Psoas muscle (tissue), 8 donors: Measurements from ENCODE around the gene TCP1. TPM values are rescaled to one million over a fixed set of nuclear protein-coding genes. Genes with fewer than 3 reads are reported as not detected.

Experiments
- ATAC-seq, 4 donors: fragments of 200-7000 bp; cut with Tn5 transposase; one replicate each; pipeline ENCODE4 v1.9.1; 2020; ENCODE audit warnings: moderate library complexity in 3 of 4, mild to moderate bottlenecking in 2 of 4
- DNase-seq, 2 donors: peaks; one replicate each; pipeline ENCODE4 v3.0.0-alpha.2; 2020
- H3K27ac ChIP-seq: fragments of 200-600 bp; one replicate; pipeline ENCODE4 v1.8.0; 2022
- H3K27me3 ChIP-seq, 3 donors: fragments of 200-600 bp in 1 of 3; one replicate each; pipeline versions ENCODE4 v1.6.1 to v1.8.0; 2013 to 2022; ENCODE audit warnings: low read length in 2 of 3, mild to moderate bottlenecking in 2 of 3, moderate library complexity in 1 of 3; ENCODE audit not compliant: insufficient read depth in 3 of 3
- H3K36me3 ChIP-seq, 2 donors: fragments of 200-600 bp in 1 of 2; one replicate each; pipeline versions ENCODE4 v1.6.1 to v1.8.0; 2013 to 2022; ENCODE audit warnings: low read depth in 1 of 2, mild to moderate bottlenecking in 1 of 2, moderate library complexity in 1 of 2; ENCODE audit not compliant: insufficient read depth in 1 of 2
- H3K4me1 ChIP-seq: fragments of 200-600 bp; one replicate; pipeline ENCODE4 v1.8.0; 2022
- H3K4me3 ChIP-seq: fragments of 200-600 bp; one replicate; pipeline ENCODE4 v1.8.0; 2022; ENCODE audit warnings: mild to moderate bottlenecking
- H3K9me3 ChIP-seq: fragments of 200-600 bp; one replicate; pipeline ENCODE4 v1.8.0; 2022
- WGBS, 3 donors: extraction: QIAGEN DNeasy Blood & Tissue Kit; methylation state at CpG; one replicate each; pipeline versions ENCODE4 v1.1.6 to v1.1.7; 2013; 5-methylcytosine and 5-hydroxymethylcytosine counted together
- intact Hi-C, 2 donors: fragments of 100-400 bp; cut with DNase I; formaldehyde crosslinking; loops; one replicate each; pipeline versions ENCODE4 v1.11.0 to v1.14.2; 2022
- polyA plus RNA-seq, 3 donors: library from polyadenylated mRNA; stranded (reverse); fragments of 200-250 nt; gene quantifications; one replicate each; pipeline ENCODE4 v1.2.3, GENCODE V29; 2013
- total RNA-seq, 4 donors: library from RNA; stranded (reverse); fragmentation: NEBNext Ultra II Directional in 2 of 4; extraction: Animal tissue kit (Norgen Biotek cat#: 25700) in 2 of 4; gene quantifications; one replicate each; pipeline versions ENCODE4 v1.2.1 to v1.2.4, GENCODE V29; 2021 to 2023
- TF ChIP-seq, protein P1 (sequence below): fragments of 200-600 bp; IDR thresholded peaks from one replicate; pipeline ENCODE4 v1.8.0; 2022; ENCODE audit warnings: antibody characterized with exemption
- donor health status: healthy with polysubstance abuse.
- donor health status: DM: no; HTN: no; CAD: no; lungs with moderate emphysema.
- donor health status: Bipolar disorder and iron deficiency.
- donor health status: healthy.
- donor health status: DM: yes; HTN: yes; CAD: no.
- donor health status: DM: no; HTN: no; CAD: no.
- donor health status: DM: no; HTN: no; CAD: no.
- donor health status: DM: yes; HTN: yes; CAD: no.

The TCP1 gene
- total and polyA plus RNA-seq, 7 donors, result 153 to 307 (median 215) TPM

DNA sequence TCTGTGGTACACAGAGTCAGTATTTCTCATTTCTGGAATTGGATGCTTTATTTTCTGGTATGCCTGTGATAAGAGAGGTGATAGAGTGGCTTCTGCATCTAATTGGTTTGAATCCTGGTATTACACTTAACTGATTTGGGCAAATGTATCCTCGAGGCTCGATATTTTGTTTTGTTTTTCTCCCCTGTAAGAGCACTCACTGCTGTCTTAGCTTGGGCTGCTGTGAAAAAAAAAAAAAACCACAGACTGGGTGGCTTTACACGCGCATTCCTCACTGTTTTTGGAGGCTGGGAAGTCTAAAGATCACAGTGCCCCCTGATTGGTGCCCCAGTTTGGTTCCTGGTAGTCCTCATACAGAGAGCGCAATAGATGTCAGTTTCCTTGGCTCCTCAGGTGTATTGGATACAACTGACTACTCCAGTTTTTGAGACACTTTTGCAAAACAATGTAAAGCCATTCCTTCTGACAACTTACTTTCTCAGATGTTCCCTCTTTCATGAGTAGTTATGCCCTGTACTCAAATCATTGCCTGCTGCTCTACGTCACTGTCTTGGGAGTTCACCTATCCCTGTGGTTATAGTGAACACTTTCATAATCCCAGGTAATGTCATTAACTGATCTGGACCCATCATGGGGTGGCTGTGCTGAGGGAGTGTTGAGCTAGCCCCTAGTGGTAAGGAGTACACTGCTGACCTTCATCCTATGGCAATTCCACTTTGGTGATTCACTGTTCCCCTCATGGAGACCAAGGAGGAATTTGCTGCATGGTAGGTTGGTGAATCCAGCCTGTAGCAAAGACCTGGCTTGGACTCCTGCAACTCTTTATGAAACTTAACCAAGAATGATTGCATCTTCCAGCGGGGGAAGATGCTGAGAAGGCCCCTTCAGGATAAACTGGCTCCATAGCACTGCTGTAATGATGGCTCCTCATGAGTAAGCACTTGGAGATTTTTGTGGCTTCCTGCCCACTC, 31.1 kb downstream of the TCP1 start:
- Histone ChIP-seq H3K4me3 (no peak overlapping the region), H3K9me3 (no peaks in the 10 kb centered on the region), H3K36me3 (peaks cover 9 to 63% of the 10 kb centered on the region in 2 donors), H3K4me1 (peaks cover 16% of the 10 kb centered on the region), H3K27ac (no peak overlapping the region), H3K27me3 (no peaks in the 10 kb centered on the region)
- TF ChIP-seq, protein P1, sequence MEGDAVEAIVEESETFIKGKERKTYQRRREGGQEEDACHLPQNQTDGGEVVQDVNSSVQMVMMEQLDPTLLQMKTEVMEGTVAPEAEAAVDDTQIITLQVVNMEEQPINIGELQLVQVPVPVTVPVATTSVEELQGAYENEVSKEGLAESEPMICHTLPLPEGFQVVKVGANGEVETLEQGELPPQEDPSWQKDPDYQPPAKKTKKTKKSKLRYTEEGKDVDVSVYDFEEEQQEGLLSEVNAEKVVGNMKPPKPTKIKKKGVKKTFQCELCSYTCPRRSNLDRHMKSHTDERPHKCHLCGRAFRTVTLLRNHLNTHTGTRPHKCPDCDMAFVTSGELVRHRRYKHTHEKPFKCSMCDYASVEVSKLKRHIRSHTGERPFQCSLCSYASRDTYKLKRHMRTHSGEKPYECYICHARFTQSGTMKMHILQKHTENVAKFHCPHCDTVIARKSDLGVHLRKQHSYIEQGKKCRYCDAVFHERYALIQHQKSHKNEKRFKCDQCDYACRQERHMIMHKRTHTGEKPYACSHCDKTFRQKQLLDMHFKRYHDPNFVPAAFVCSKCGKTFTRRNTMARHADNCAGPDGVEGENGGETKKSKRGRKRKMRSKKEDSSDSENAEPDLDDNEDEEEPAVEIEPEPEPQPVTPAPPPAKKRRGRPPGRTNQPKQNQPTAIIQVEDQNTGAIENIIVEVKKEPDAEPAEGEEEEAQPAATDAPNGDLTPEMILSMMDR, result no peak
- WGBS, 3 donors, result 88 to 96% (median 91%) methylated on average over 7 of the region's 7 CpGs
- ATAC-seq (no peak), DNase-seq (no peak)
- intact Hi-C loops, result no loop called here

GRCh38 chr6:159756508-159756907, 32.9 kb downstream of the TCP1 start:
- no peak for DNase-seq
- 83 to 89% (median 85%) methylated on average over 4 of the region's 4 CpGs for WGBS, 3 donors
- H3K36me3 ChIP-seq, result peaks cover 12 to 80% of the 10 kb centered on the region in 2 donors

DNA sequence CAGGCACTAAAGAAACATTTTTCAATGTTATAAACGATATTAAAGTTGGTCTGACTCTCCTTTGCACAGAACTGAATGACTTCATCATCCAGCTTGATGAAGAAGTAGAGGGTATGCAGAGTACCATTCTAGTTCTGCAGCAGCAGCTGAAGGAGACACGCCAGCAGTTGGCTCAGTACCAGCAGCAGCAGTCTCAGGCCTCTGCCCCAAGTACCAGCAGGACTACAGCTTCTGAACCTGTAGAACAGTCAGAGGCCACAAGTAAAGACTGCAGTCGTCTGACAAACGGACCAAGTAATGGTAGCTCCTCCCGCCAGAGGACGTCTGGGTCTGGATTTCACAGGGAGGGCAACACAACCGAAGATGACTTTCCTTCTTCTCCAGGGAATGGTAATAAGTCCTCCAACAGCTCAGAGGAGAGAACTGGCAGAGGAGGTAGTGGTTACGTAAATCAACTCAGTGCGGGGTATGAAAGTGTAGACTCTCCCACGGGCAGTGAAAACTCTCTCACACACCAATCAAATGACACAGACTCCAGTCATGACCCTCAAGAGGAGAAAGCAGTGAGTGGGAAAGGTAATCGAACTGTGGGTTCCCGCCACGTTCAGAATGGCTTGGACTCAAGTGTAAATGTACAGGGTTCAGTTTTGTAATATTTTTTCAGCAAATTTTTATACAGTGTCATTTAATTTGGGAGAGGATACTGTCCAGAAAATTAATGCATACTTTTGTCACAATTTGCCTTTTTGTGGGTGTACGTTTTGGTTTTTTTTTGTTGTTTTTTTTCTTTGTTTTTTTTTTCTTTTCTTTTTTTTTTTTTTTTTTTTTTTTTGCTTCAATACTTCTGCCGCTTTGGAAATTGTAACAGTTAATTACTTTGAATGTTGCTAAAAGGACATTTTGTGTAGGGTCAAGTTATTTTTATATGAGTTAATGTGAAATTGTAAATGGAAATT, 34.2 kb downstream of the TCP1 start:
- TF ChIP-seq, protein P1, result no peak
- ATAC-seq, result peak; percentile 23 to 42 (median 35)
- WGBS, 3 donors, result 54 to 69% (median 55%) methylated on average over 15 of the region's 15 CpGs
- Histone ChIP-seq H3K36me3 (peaks cover 14 to 92% of the 10 kb centered on the region in 2 donors), H3K4me1 (peaks cover 3% of the 10 kb centered on the region), H3K4me3 (no peak overlapping the region), H3K9me3 (no peaks in the 10 kb centered on the region), H3K27ac (no peak overlapping the region), H3K27me3 (no peaks in the 10 kb centered on the region)
- intact Hi-C loops, result loop anchor here in 1 of 2 donors (5.0 kb wide), 1 partner anchor 68 kb away; no protein-coding TSS in a partner anchor
- DNase-seq, result no peak

More at GRCh38 chr6:159756508-159756907, 32.9 kb downstream of the TCP1 start:
- Histone ChIP-seq H3K9me3 (no peaks in the 10 kb centered on the region), H3K4me3 (no peak overlapping the region), H3K4me1 (peaks cover 13% of the 10 kb centered on the region), H3K27ac (no peak overlapping the region), H3K27me3 (no peaks in the 10 kb centered on the region)
- intact Hi-C loops, result no loop called here
- TF ChIP-seq, protein P1, result no peak
- ATAC-seq, result no peak

DNA sequence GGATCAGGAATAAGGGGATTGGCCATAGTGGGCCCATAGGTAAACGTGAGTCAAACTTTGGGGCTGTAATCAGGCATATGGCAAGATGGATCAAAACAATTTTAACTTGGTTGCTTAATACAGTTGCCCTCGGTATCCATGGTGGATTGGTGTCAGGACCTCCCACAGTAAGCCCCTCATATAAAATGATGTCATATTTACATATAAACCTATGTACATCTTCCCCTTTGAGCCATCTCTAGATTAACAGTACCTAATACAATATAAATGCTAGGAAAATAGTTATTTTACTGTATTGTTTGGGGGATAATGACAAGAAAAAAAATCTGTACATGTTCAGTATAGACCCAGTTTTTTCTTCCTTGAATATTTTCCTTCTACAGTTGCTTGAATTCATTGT, 35.0 kb downstream of the TCP1 start:
- TF ChIP-seq, protein P1, result no peak
- H3K36me3 ChIP-seq, result peaks cover 14 to 94% of the 10 kb centered on the region in 2 donors
- H3K4me3 ChIP-seq, result no peak overlapping the region
- WGBS, 3 donors, result 80 to 86% (median 80%) methylated on average over 2 of the region's 2 CpGs
- H3K27me3 ChIP-seq, result no peaks in the 10 kb centered on the region
- no peak for ATAC-seq
- intact Hi-C loops, result loop anchor here in 1 of 2 donors (5.0 kb wide), 1 partner anchor 67 kb away; no protein-coding TSS in a partner anchor
- no peaks in the 10 kb centered on the region for H3K9me3 ChIP-seq
- no peak for DNase-seq
- no peak overlapping the region for H3K27ac ChIP-seq
- no peaks in the 10 kb centered on the region for H3K4me1 ChIP-seq
